SK-N-SH (cell line): ENCODE measurements around the gene FLYWCH1. TPM values are rescaled to one million over a fixed set of nuclear protein-coding genes. Genes with fewer than 3 reads are reported as not detected.

Experiments
- CTCF ChIA-PET: fragments of 300-600, 350-600 bp; formaldehyde crosslinking; extraction: SDS; loops from one replicate; lab custom pipeline; 2021; lab: Yijun Ruan, JAX
- POLR2A ChIA-PET: fragments of 350-600 bp; sonication (Branson Sonifier 250); formaldehyde crosslinking; extraction: SDS; loops from one replicate; lab custom pipeline; 2020; ENCODE audit warnings: antibody characterized with exemption, inconsistent platforms; lab: Yijun Ruan, JAX
- DNase-seq: peaks from one replicate; pipeline ENCODE4 v3.0.0; 2012
- H2AFZ ChIP-seq: fragments of 200-600 bp; sonication (generic); 2 replicates; pipeline ENCODE4 v1.8.1; 2016; ENCODE audit warnings: antibody characterized with exemption, mild to moderate bottlenecking, low read depth
- H3F3A ChIP-seq: fragments of 200-600 bp; sonication (generic); replicated peaks from 2 replicates; pipeline ENCODE3; 2016; ENCODE audit warnings: antibody characterized with exemption, mild to moderate bottlenecking; ENCODE audit not compliant: insufficient read depth
- H3K27ac ChIP-seq, 2 experiments: fragments of 200-500 bp in 1 of 2; fragments of 200-600 bp in 1 of 2; sonication (Bioruptor generic) in 1 of 2; sonication (generic), shearing (Covaris generic) in 1 of 2; 2 replicates each; pipeline versions ENCODE4 v1.5.1 to v1.6.1; 2014 to 2016; ENCODE audit warnings: low read depth in 2 of 2, inconsistent platforms in 1 of 2, low read length in 1 of 2, mild to moderate bottlenecking in 1 of 2, mixed read lengths in 1 of 2
- H3K27me3 ChIP-seq: fragments of 200-600 bp; sonication (generic), shearing (Covaris generic); 2 replicates; pipeline ENCODE4 v1.6.1; 2016; ENCODE audit warnings: mixed run types; ENCODE audit not compliant: insufficient read depth
- H3K36me3 ChIP-seq, 2 experiments: fragments of 200-500 bp in 1 of 2; fragments of 200-600 bp in 1 of 2; sonication (Bioruptor generic) in 1 of 2; sonication (generic) in 1 of 2; replicated peaks in 1 of 2; 2 replicates each; pipeline versions ENCODE3 to v1.5.1; 2014 to 2016; ENCODE audit warnings: low read length in 1 of 2, mild to moderate bottlenecking in 1 of 2; ENCODE audit not compliant: insufficient read depth in 2 of 2, control insufficient read depth in 1 of 2
- H3K4me1 ChIP-seq, 2 experiments: fragments of 200-500 bp in 1 of 2; fragments of 200-600 bp in 1 of 2; sonication (Bioruptor generic) in 1 of 2; sonication (generic), shearing (Covaris generic) in 1 of 2; 2 replicates each; pipeline versions ENCODE4 v1.5.1 to v1.6.1; 2014 to 2016; ENCODE audit warnings: low read depth in 1 of 2, low read length in 1 of 2, mixed run types in 1 of 2; ENCODE audit not compliant: insufficient read depth in 2 of 2, control insufficient read depth in 1 of 2
- H3K4me2 ChIP-seq: fragments of 200-600 bp; sonication (generic), shearing (Covaris generic); 2 replicates; pipeline ENCODE4 v1.6.1; 2017; ENCODE audit warnings: mixed run types
- H3K4me3 ChIP-seq, 2 experiments: fragments of 200-500 bp in 1 of 2; fragments of 200-600 bp in 1 of 2; sonication (Bioruptor generic) in 1 of 2; sonication (generic), shearing (Covaris generic) in 1 of 2; 2 replicates each; pipeline versions ENCODE4 v1.5.1 to v1.8.1; 2014 to 2016; ENCODE audit warnings: low read depth in 2 of 2, inconsistent platforms in 1 of 2, low read length in 1 of 2, mild to moderate bottlenecking in 1 of 2, mixed read lengths in 1 of 2, moderate library complexity in 1 of 2
- H3K79me2 ChIP-seq: fragments of 200-600 bp; sonication (generic); 2 replicates; pipeline ENCODE4 v1.8.1; 2017; ENCODE audit warnings: mild to moderate bottlenecking; ENCODE audit not compliant: insufficient read depth
- H3K9ac ChIP-seq: fragments of 200-600 bp; sonication (generic); 2 replicates; pipeline ENCODE4 v1.6.1; 2017; ENCODE audit warnings: mixed run types
- H3K9me2 ChIP-seq: fragments of 200-600 bp; sonication (generic); 2 replicates; pipeline ENCODE4 v1.6.1; 2017; ENCODE audit warnings: mixed run types
- H3K9me3 ChIP-seq: fragments of 200-600 bp; sonication (generic); 2 replicates; pipeline ENCODE4 v1.6.1; 2017; ENCODE audit warnings: mixed run types, mild to moderate bottlenecking, moderate library complexity
- H4K20me1 ChIP-seq: fragments of 200-600 bp; sonication (generic); 2 replicates; pipeline ENCODE4 v1.6.1; 2017; ENCODE audit warnings: mild to moderate bottlenecking, mixed run types; ENCODE audit not compliant: insufficient read depth
- EZH2phosphoT487 ChIP-seq: fragments of 200-600 bp; sonication (generic); IDR thresholded peaks from 2 replicates; pipeline ENCODE4 v1.6.1; 2017; ENCODE audit warnings: low read depth, mixed run types, mild to moderate bottlenecking, antibody characterized with exemption, moderate library complexity, borderline replicate concordance
- GABPA ChIP-seq: IDR thresholded peaks from 2 replicates; pipeline ENCODE4 v1.4.0; 2012; ENCODE audit warnings: low read depth, mild to moderate bottlenecking
- MEF2A ChIP-seq: IDR thresholded peaks from 2 replicates; pipeline ENCODE4 v1.4.0; 2012; ENCODE audit warnings: low read depth, borderline replicate concordance
- SIN3A ChIP-seq: IDR thresholded peaks from 2 replicates; pipeline ENCODE4 v1.6.1; 2012; ENCODE audit warnings: low read depth, mild to moderate bottlenecking, low read length, moderate library complexity, borderline replicate concordance
- WGBS: methylation state at CpG from one replicate; pipeline ENCODE4 v1.1.6; 2017; ENCODE audit warnings: low lambda C conversion rate; 5-methylcytosine and 5-hydroxymethylcytosine counted together
- polyA plus RNA-seq, 3 experiments: library from polyadenylated mRNA; depleted of rRNA; stranded (reverse); fragments of >200 nt; gene quantifications; 2 replicates each; pipeline ENCODE4 v1.2.3, GENCODE V29; 2012
- TF ChIP-seq, protein P1 (sequence below): IDR thresholded peaks from 2 replicates; pipeline ENCODE4; 2012
- TF ChIP-seq, protein P2 (sequence below): IDR thresholded peaks from 2 replicates; pipeline ENCODE4 v1.4.0; 2012; ENCODE audit warnings: low read depth

Gene FLYWCH1
- polyA plus RNA-seq, 1 of the 3 experiments (the other 2 are of a cell fraction): 30.1 TPM

DNA sequence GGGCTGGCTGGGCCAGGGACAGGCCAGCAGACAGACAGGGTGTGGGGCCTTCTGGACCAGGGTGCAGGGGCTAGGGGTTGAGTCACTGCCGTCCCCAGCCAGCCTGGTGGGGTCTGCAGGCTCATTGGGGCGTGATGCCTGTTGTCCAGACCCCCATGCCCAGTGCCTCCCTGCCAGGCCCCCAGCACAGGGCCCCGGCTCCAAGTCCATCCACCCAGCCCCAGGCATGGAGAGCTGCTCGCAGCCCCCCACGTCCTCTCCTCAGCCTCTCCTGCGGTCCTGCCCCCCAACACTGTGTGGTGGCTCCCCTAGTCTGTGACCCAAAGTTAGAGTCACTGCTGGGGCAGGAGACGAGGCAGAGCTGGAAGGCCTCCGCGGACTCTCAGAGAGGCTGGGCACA lies 75.6 kb downstream of the FLYWCH1 start:
- H3K27me3 ChIP-seq: no peaks in the 10 kb centered on the region
- H3K4me1 ChIP-seq: peaks cover 0 to 14% of the 10 kb centered on the region in 2 experiments; a peak in 1 of 4 replicates
- H3K27ac ChIP-seq: no peak overlapping the region
- H3K9me2 ChIP-seq: no peaks in the 10 kb centered on the region
- no peak for TF ChIP-seq SIN3A
- H3K4me2 ChIP-seq: no peak overlapping the region
- ChIA-PET POLR2A (no interaction called here), CTCF (interaction anchor here (1.0 to 2.8 kb wide), 4 partner anchors 25 to 60 kb away, joined by 3 to 8 read pairs (median 4); no protein-coding TSS in a partner anchor)
- WGBS: no CpG with 5 or more reads among the region's 9 CpGs
- H3F3A ChIP-seq: peaks cover 6% of the 10 kb centered on the region
- no peak for DNase-seq
- H3K9ac ChIP-seq: no peak overlapping the region
- no peaks in the 10 kb centered on the region for H3K36me3 ChIP-seq
- no peaks in the 10 kb centered on the region for H4K20me1 ChIP-seq
- no peaks in the 10 kb centered on the region for H3K79me2 ChIP-seq
- no peaks in the 10 kb centered on the region for H3K9me3 ChIP-seq
- no peak overlapping the region for H2AFZ ChIP-seq
- no peak overlapping the region for H3K4me3 ChIP-seq

DNA sequence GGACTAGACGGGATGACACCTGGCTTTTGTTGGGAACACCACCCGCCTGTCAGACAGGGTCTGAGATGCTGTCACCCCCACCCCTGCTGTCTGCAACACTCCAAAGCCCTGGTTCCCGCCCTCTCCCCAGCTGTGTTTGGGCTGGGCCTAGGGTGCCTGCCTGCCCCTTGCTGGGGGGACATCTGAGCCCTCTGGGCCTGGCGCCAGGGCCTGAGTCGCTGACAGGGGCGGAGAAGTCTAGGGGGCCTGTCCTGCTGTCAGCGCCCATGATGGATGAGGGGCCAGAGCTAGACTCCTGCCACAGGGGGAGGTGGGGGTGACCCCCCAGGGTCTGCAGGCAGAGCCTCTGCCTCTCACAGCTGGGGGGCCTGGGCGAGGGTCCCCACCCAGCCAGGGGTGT lies 76.1 kb downstream of the FLYWCH1 start:
- Histone ChIP-seq H4K20me1 (no peaks in the 10 kb centered on the region), H3K4me1 (peaks cover 0 to 14% of the 10 kb centered on the region in 2 experiments; a peak in 1 of 4 replicates), H3K27ac (no peak overlapping the region), H3K9me2 (no peaks in the 10 kb centered on the region), H3K79me2 (no peaks in the 10 kb centered on the region), H3K9me3 (no peaks in the 10 kb centered on the region), H2AFZ (no peak overlapping the region), H3K4me3 (no peak overlapping the region), H3K9ac (no peak overlapping the region), H3K4me2 (no peak overlapping the region), H3K27me3 (no peaks in the 10 kb centered on the region), H3K36me3 (no peaks in the 10 kb centered on the region), H3F3A (peaks cover 3% of the 10 kb centered on the region)
- no peak for TF ChIP-seq EZH2phosphoT487
- TF ChIP-seq, protein P1, sequence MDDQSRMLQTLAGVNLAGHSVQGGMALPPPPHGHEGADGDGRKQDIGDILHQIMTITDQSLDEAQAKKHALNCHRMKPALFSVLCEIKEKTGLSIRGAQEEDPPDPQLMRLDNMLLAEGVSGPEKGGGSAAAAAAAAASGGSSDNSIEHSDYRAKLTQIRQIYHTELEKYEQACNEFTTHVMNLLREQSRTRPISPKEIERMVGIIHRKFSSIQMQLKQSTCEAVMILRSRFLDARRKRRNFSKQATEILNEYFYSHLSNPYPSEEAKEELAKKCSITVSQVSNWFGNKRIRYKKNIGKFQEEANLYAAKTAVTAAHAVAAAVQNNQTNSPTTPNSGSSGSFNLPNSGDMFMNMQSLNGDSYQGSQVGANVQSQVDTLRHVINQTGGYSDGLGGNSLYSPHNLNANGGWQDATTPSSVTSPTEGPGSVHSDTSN: peak; percentile 52
- ChIA-PET POLR2A (no interaction called here), CTCF (interaction anchor here (1.0 to 2.8 kb wide), 4 partner anchors 25 to 40 kb away, joined by 3 to 8 read pairs (median 4); partner anchors contain the start of gene KREMEN2)
- peak; percentile 52 for DNase-seq
- 62% methylated on average over 7 of the region's 8 CpGs for WGBS

DNA sequence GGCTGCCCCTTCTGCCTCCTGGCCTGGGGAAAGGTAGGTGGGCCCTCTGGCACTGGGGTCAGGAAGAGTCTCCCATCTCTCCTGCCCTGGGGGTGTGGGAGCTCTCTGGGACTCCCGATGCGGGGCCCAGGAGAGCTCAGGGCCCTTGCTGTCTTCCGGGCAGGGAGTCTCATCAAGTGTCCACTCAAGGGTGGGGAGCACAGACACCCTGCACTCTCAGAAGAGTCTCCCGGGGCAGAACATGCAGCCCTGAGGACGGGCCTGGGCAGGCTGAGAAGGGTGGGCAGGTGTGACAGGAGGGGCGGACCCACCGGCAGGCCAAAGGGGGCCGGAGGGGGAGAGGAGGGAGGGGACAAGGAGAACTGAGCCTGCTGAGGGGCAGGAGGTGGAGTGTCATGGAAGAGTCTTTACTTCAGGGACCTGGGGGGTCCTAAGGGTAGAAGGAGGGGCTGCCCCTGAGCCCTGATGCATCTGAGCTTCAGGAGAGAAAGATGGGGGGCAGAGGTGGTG lies 76.9 kb downstream of the FLYWCH1 start:
- Histone ChIP-seq H3K27me3 (no peaks in the 10 kb centered on the region), H3K27ac (no peak overlapping the region), H3K9ac (no peak overlapping the region), H3K4me3 (no peak overlapping the region), H3K4me2 (no peak overlapping the region), H3K79me2 (no peaks in the 10 kb centered on the region), H3K9me2 (no peaks in the 10 kb centered on the region), H3K4me1 (peaks cover 0 to 14% of the 10 kb centered on the region in 2 experiments; a peak in 1 of 4 replicates), H3K36me3 (no peaks in the 10 kb centered on the region), H3K9me3 (no peaks in the 10 kb centered on the region), H4K20me1 (no peaks in the 10 kb centered on the region), H3F3A (no peaks in the 10 kb centered on the region), H2AFZ (no peak overlapping the region)
- ChIA-PET CTCF (interaction anchor here (1.3 to 2.8 kb wide), 3 partner anchors 25 to 39 kb away, joined by 4 to 8 read pairs (median 4); partner anchors contain the start of gene KREMEN2), POLR2A (no interaction called here)
- 85% methylated on average over 5 of the region's 8 CpGs for WGBS
- DNase-seq: no peak
- no peak for TF ChIP-seq GABPA
- TF ChIP-seq, protein P1: no peak
- TF ChIP-seq, protein P2, sequence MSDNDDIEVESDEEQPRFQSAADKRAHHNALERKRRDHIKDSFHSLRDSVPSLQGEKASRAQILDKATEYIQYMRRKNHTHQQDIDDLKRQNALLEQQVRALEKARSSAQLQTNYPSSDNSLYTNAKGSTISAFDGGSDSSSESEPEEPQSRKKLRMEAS: no peak
- TF ChIP-seq MEF2A: no peak
